SK-N-MC (cell line): ENCODE measurements around the gene CRACR2B.

Experiments
- EZH2 ChIP-seq: fragments of 200-600 bp; sonication (generic); IDR thresholded peaks from one replicate; pipeline ENCODE4 v1.6.1; 2017; ENCODE audit warnings: antibody characterized with exemption
- POLR2AphosphoS5 ChIP-seq: IDR thresholded peaks from 2 replicates; pipeline ENCODE4 v1.6.1; 2012; ENCODE audit warnings: mild to moderate bottlenecking, low read depth, low read length, borderline replicate concordance

DNA sequence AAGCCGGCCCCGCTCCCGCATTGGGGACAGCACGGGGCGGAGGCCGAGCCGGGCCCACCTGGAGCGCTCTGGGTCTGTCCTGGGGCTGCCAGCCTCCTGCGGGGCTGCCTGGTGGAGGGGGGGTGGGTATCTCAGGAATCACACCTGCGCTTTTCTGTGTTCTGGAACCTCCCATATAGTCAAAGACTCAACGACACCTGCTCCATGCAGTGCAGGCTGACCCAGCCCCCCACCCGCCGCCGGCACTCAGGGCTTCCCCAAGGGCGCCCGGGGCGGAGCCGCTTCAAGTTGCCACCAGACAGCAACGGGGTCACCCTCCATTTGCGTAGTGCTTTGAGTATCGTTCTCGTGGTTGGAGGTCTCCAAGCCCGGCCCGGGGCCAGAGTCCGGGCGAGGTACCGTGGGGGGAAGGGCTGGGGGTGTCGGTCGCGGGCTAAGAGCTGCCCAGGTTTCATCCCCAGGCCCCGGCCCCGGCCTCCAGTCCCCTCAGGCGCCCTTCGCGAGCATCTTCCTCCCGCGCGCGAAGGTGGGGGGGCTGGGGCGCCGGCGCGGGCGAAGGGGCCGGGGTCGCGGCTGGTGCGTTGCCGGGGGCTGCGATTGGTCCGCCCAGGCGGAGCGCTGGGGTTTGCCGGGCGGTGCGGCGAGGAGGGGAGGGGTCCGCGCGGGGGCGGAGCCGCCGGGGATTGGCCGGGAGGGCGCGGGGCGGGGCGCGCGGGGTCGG, 21.5 kb downstream of the CRACR2B start:
- TF ChIP-seq POLR2AphosphoS5 = no peak
- no peak for TF ChIP-seq EZH2
